K562 (cell line): Measurements from ENCODE around the gene UBN2. TPM values are rescaled to one million over a fixed set of nuclear protein-coding genes. Genes with fewer than 3 reads are reported as not detected.

ENCODE experiments used
- ATAC-seq: fragments of 200-7000 bp; cut with Tn5 transposase; 3 replicates; pipeline ENCODE4 v1.9.1; 2020; ENCODE audit warnings: moderate library complexity
- BruUV-seq: library from RNA; stranded (reverse); fragments of 400-500 nt; replicated peaks from 2 replicates; lab custom pipeline; 2021; lab: Mats Ljungman, UMichigan
- CTCF ChIA-PET: fragments of 300-600 bp; formaldehyde crosslinking; extraction: SDS; loops from one replicate; lab custom pipeline; 2021; ENCODE audit warnings: low intra/inter-chr PET ratio; lab: Yijun Ruan, JAX
- POLR2A ChIA-PET: fragments of 300-600, 350-650 bp; sonication (Branson Sonifier 250); formaldehyde crosslinking; extraction: SDS; loops from one replicate; lab custom pipeline; 2021; ENCODE audit warnings: antibody characterized with exemption, inconsistent platforms; lab: Yijun Ruan, JAX
- DNase-seq, 4 experiments: peaks; one replicate each; pipeline versions ENCODE4 v3.0.0 to v3.0.0-alpha.2; 2011 to 2018; ENCODE audit warnings: low spot score in 3 of 4, mixed read lengths in 3 of 4; ENCODE audit errors: extremely low read depth in 1 of 4
- FAIRE-seq: peaks from 2 replicates; lab custom pipeline; 2011; peaks lifted over from hg19 to GRCh38; lab: Jason Lieb, UNC
- H2AFZ ChIP-seq: 2 replicates; pipeline ENCODE4 v1.6.0; 2011; ENCODE audit warnings: low read depth, low read length, control low read depth, inconsistent platforms
- H3K27ac ChIP-seq: fragments of 200-600 bp; 3 replicates; pipeline ENCODE4 v1.8.0; 2011; ENCODE audit warnings: low read depth, mild to moderate bottlenecking, control low read depth, inconsistent platforms, low read length, moderate library complexity, mixed read lengths; ENCODE audit errors: extremely low read depth
- H3K27me3 ChIP-seq, 2 experiments: fragments of 300-600 bp in 1 of 2; 2 replicates in 1 of 2; 3 replicates in 1 of 2; pipeline versions ENCODE4 v1.6.0 to v1.8.0; 2011; ENCODE audit warnings: inconsistent platforms in 2 of 2, low read length in 2 of 2, mild to moderate bottlenecking in 1 of 2, mixed read lengths in 1 of 2, moderate library complexity in 1 of 2; ENCODE audit not compliant: control insufficient read depth in 2 of 2, insufficient read depth in 2 of 2
- H3K36me3 ChIP-seq: fragments of 300-600 bp; 3 replicates; pipeline ENCODE4 v1.8.0; 2011; ENCODE audit warnings: mild to moderate bottlenecking, low read length, inconsistent platforms; ENCODE audit not compliant: control insufficient read depth, insufficient read depth
- H3K4me1 ChIP-seq, 2 experiments: fragments of 200-600 bp in 1 of 2; replicated peaks in 1 of 2; 2 replicates in 1 of 2; 3 replicates in 1 of 2; pipeline versions ENCODE4 v1.5.1 to v1.8.0; 2011; ENCODE audit warnings: inconsistent platforms in 2 of 2, low read length in 2 of 2, mild to moderate bottlenecking in 1 of 2, mixed read lengths in 1 of 2, moderate library complexity in 1 of 2; ENCODE audit not compliant: control insufficient read depth in 2 of 2, insufficient read depth in 2 of 2
- H3K4me2 ChIP-seq: 2 replicates; pipeline ENCODE4 v1.6.1; 2011; ENCODE audit warnings: low read length, control low read depth, inconsistent platforms, mixed read lengths; ENCODE audit not compliant: insufficient read depth
- H3K4me3 ChIP-seq: fragments of 200-600 bp; sonication (generic), shearing (Covaris generic); 2 replicates; pipeline ENCODE4 v1.5.1; 2016; ENCODE audit warnings: control low read depth, inconsistent platforms
- H3K79me2 ChIP-seq: fragments of 200-600 bp; 3 replicates; pipeline ENCODE4 v1.8.0; 2011; ENCODE audit warnings: low read length, inconsistent platforms; ENCODE audit not compliant: control insufficient read depth, insufficient read depth
- H3K9ac ChIP-seq, 2 experiments: 2 replicates each; pipeline versions ENCODE4 v1.6.0 to v1.6.1; 2011; ENCODE audit warnings: low read depth in 2 of 2, low read length in 2 of 2, control low read depth in 1 of 2, inconsistent platforms in 1 of 2, mild to moderate bottlenecking in 1 of 2, mixed read lengths in 1 of 2; ENCODE audit not compliant: insufficient read depth in 1 of 2
- H3K9me1 ChIP-seq: one replicate; pipeline ENCODE4 v1.6.0; 2011; ENCODE audit warnings: inconsistent platforms, mild to moderate bottlenecking, low read length, moderate library complexity; ENCODE audit not compliant: control insufficient read depth, insufficient read depth
- H3K9me3 ChIP-seq: replicated peaks from 2 replicates; pipeline ENCODE4 v1.5.1; 2011; ENCODE audit warnings: low read depth, low read length, inconsistent platforms; ENCODE audit not compliant: control insufficient read depth, insufficient read depth
- H4K20me1 ChIP-seq: replicated peaks from 2 replicates; pipeline ENCODE4 v1.6.1; 2011; ENCODE audit warnings: low read length, inconsistent platforms, mixed read lengths; ENCODE audit not compliant: control insufficient read depth, insufficient read depth
- BACH1 ChIP-seq: fragments of 200-800 bp; sonication (Bioruptor generic); IDR thresholded peaks from 2 replicates; pipeline ENCODE4 v1.6.1; 2016; ENCODE audit warnings: missing genetic modification characterization, missing compliant biosample characterization
- CXXC5 ChIP-seq: fragments of 250-450 bp; sonication (Bioruptor Pico); IDR thresholded peaks from 2 replicates; pipeline ENCODE4 v1.8.0; 2022; ENCODE audit warnings: inconsistent platforms, mild to moderate bottlenecking, moderate library complexity
- FIP1L1 ChIP-seq: fragments of 200-400 bp; formaldehyde crosslinking; IDR thresholded peaks from 2 replicates; pipeline ENCODE4 v1.6.1; 2018; ENCODE audit warnings: mild to moderate bottlenecking, low read depth, low read length; ENCODE audit not compliant: poor library complexity, severe bottlenecking
- FOXJ3 ChIP-seq: sonication (generic); formaldehyde crosslinking; IDR thresholded peaks from 2 replicates; pipeline ENCODE4 v1.4.0; 2020; ENCODE audit warnings: mild to moderate bottlenecking, missing genetic modification reagents
- IRF2 ChIP-seq: sonication (generic); formaldehyde crosslinking; IDR thresholded peaks from 2 replicates; pipeline ENCODE4 v1.8.1; 2022; ENCODE audit warnings: mild to moderate bottlenecking, missing genetic modification reagents
- MTA2 ChIP-seq: fragments of 450-650 bp; IDR thresholded peaks from 2 replicates; pipeline ENCODE4 v1.6.1; 2016; ENCODE audit warnings: low read depth
- MYBL2 ChIP-seq, 2 experiments: fragments of 450-650 bp in 1 of 2; sonication (generic) in 1 of 2; formaldehyde crosslinking in 1 of 2; IDR thresholded peaks; 2 replicates each; pipeline versions ENCODE4 v1.6.1 to v1.8.1; 2017 to 2022; ENCODE audit warnings: borderline replicate concordance in 1 of 2, inconsistent platforms in 1 of 2, low read depth in 1 of 2, mild to moderate bottlenecking in 1 of 2, missing genetic modification reagents in 1 of 2, moderate library complexity in 1 of 2
- POLR2AphosphoS2 ChIP-seq: IDR thresholded peaks from 2 replicates; pipeline ENCODE4 v1.6.1; 2012; ENCODE audit warnings: low read length, improper control_type of control experiment
- SPI1 ChIP-seq: IDR thresholded peaks from 2 replicates; pipeline ENCODE4 v1.6.1; 2011; ENCODE audit warnings: low read depth, low read length, control low read depth, borderline replicate concordance
- ZNF449 ChIP-seq: fragments of 250-450 bp; sonication (Bioruptor Pico); IDR thresholded peaks from 2 replicates; pipeline ENCODE4 v1.8.0; 2022; ENCODE audit warnings: moderate library complexity, mild to moderate bottlenecking, inconsistent platforms
- ZNF75A ChIP-seq: fragments of 450-650 bp; formaldehyde crosslinking; IDR thresholded peaks from 2 replicates; pipeline ENCODE4 v1.4.0; 2020; ENCODE audit warnings: mild to moderate bottlenecking
- WGBS: fragments of 100-300 bp; shearing (Covaris generic); methylation state at CpG from one replicate; pipeline ENCODE4 v1.1.6; 2016; ENCODE audit warnings: low coverage, mixed read lengths; ENCODE audit not compliant: insufficient coverage; ENCODE audit errors: missing lambda C conversion rate; 5-methylcytosine and 5-hydroxymethylcytosine counted together
- in situ Hi-C: fragments of 300-500 bp; cut with MboI; formaldehyde crosslinking; loops from 4 replicates; pipeline ENCODE4 v1.15.0; 2018; ENCODE audit warnings: inconsistent platforms, mixed read lengths
- intact Hi-C: fragments of 100-400 bp; cut with micrococcal nuclease; formaldehyde crosslinking; loops from 2 replicates; pipeline ENCODE4 v1.14.2; 2022
- polyA plus RNA-seq, 8 experiments: library from polyadenylated mRNA; depleted of rRNA in 4 of 8; stranded (reverse) in 5 of 8; unstranded in 3 of 8; fragments of >200 nt; fragmentation: Nextera tagmentation in 2 of 8; fragmentation: Illumina TruSeq in 1 of 8; extraction: Ambion mirVana in 2 of 8; extraction: Trizol in 1 of 8; gene quantifications; 2 replicates each; pipeline versions ENCODE4 v1.2.1 to v1.2.3, GENCODE V29; 2011 to 2014; ENCODE audit warnings: inconsistent platforms in 1 of 8, missing spikeins in 1 of 8
- total RNA-seq, 7 experiments: library from RNA; depleted of rRNA in 6 of 7; stranded (reverse); fragments of >200 nt in 6 of 7; fragmentation: Illumina TruSeq in 2 of 7; extraction: Trizol in 2 of 7; gene quantifications; 2 replicates each; pipeline versions ENCODE4 v1.2.1 to v1.2.3, GENCODE V29; 2011 to 2021; ENCODE audit warnings: low replicate concordance in 1 of 7
- TF ChIP-seq, protein P1 (sequence below): fragments of 450-650 bp; IDR thresholded peaks from 2 replicates; pipeline ENCODE4 v1.7.1; 2018; ENCODE audit warnings: mild to moderate bottlenecking, low read depth; ENCODE audit not compliant: partially characterized antibody
- TF ChIP-seq, protein P2 (sequence below), 2 experiments: fragments of 450-650 bp in 1 of 2; sonication (generic) in 1 of 2; formaldehyde crosslinking in 1 of 2; IDR thresholded peaks in 1 of 2; conservative IDR thresholded peaks in 1 of 2; 2 replicates each; pipeline versions ENCODE4 v1.6.1 to v1.8.1; 2016 to 2023; ENCODE audit warnings: mild to moderate bottlenecking in 2 of 2, moderate library complexity in 2 of 2, inconsistent platforms in 1 of 2, missing genetic modification reagents in 1 of 2
- TF ChIP-seq, protein P3 (sequence below): fragments of 250-450 bp; sonication (Bioruptor Pico); IDR thresholded peaks from 2 replicates; pipeline ENCODE4 v1.5.0; 2020; ENCODE audit warnings: mild to moderate bottlenecking

The UBN2 gene
- total and polyA plus RNA-seq, 9 of the 15 experiments (the other 6 are each of a cell fraction or from before 2014, with no cell fraction given): 1.2 to 19.5 (median 9.9) TPM

- peak overlapping the region; percentile 16 for H2AFZ ChIP-seq
- ATAC-seq: peak; percentile 18; the same call in 2 of the 3 replicates
- in situ Hi-C loops (no loop called here), intact Hi-C loops (no loop called here)
- no peak for DNase-seq
- no peak overlapping the region for H3K27ac ChIP-seq
- H3K9me1 ChIP-seq: no peaks in the 10 kb centered on the region
- no peaks in the 10 kb centered on the region for H3K79me2 ChIP-seq
- H3K4me3 ChIP-seq: no peak overlapping the region
- peak; percentile 15 for FAIRE-seq
- no peak overlapping the region for H3K4me2 ChIP-seq
- WGBS: 36% methylated on average over 3 of the region's 3 CpGs
- no peaks in the 10 kb centered on the region for H3K36me3 ChIP-seq
- POLR2A ChIA-PET: interaction anchor here (1.0 kb wide), 1 partner anchor 8 kb away, joined by 7 read pairs; no protein-coding TSS in a partner anchor
- no peaks in the 10 kb centered on the region for H3K9me3 ChIP-seq
- H4K20me1 ChIP-seq: no peaks in the 10 kb centered on the region
- BruUV-seq: no TSS peak
- no peaks in the 10 kb centered on the region; a peak in 1 of 5 replicates for H3K27me3 ChIP-seq
- CTCF ChIA-PET: no interaction called here
- H3K4me1 ChIP-seq: peaks cover 0 to 9% of the 10 kb centered on the region in 2 experiments; a peak in 4 of 5 replicates
- H3K9ac ChIP-seq: no peak overlapping the region
- TF ChIP-seq MTA2 (no peak), FOXJ3 (CRISPR knock-in tag) (no peak), BACH1 (tag) (0 out of 2 replicates have a peak, but pooled peaks have one; percentile 54), POLR2AphosphoS2 (no peak), CXXC5 (CRISPR knock-in tag) (no peak), FIP1L1 (no peak), ZNF75A (no peak), SPI1 (no peak), IRF2 (CRISPR knock-in tag) (no peak), MYBL2 (IDR thresholded peaks at IDR 0.05; ENCODE audit: low read depth) (no peak), MYBL2 (CRISPR knock-in tag; IDR thresholded peaks at IDR 0.05; ENCODE audit: borderline replicate concordance) (no peak), ZNF449 (CRISPR knock-in tag) (0 out of 2 replicates have a peak, but pooled peaks have one; percentile 40)
- TF ChIP-seq, protein P1, sequence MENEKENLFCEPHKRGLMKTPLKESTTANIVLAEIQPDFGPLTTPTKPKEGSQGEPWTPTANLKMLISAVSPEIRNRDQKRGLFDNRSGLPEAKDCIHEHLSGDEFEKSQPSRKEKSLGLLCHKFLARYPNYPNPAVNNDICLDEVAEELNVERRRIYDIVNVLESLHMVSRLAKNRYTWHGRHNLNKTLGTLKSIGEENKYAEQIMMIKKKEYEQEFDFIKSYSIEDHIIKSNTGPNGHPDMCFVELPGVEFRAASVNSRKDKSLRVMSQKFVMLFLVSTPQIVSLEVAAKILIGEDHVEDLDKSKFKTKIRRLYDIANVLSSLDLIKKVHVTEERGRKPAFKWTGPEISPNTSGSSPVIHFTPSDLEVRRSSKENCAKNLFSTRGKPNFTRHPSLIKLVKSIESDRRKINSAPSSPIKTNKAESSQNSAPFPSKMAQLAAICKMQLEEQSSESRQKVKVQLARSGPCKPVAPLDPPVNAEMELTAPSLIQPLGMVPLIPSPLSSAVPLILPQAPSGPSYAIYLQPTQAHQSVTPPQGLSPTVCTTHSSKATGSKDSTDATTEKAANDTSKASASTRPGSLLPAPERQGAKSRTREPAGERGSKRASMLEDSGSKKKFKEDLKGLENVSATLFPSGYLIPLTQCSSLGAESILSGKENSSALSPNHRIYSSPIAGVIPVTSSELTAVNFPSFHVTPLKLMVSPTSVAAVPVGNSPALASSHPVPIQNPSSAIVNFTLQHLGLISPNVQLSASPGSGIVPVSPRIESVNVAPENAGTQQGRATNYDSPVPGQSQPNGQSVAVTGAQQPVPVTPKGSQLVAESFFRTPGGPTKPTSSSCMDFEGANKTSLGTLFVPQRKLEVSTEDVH: no peak
- TF ChIP-seq, protein P2, sequence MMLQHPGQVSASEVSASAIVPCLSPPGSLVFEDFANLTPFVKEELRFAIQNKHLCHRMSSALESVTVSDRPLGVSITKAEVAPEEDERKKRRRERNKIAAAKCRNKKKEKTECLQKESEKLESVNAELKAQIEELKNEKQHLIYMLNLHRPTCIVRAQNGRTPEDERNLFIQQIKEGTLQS (IDR thresholded peaks at IDR 0.05): peak; percentile 54; the same call in 1 of the 2 replicates
- TF ChIP-seq, protein P2 (CRISPR knock-in tag; conservative IDR thresholded peaks at IDR 0.05): no peak
- TF ChIP-seq, protein P3, sequence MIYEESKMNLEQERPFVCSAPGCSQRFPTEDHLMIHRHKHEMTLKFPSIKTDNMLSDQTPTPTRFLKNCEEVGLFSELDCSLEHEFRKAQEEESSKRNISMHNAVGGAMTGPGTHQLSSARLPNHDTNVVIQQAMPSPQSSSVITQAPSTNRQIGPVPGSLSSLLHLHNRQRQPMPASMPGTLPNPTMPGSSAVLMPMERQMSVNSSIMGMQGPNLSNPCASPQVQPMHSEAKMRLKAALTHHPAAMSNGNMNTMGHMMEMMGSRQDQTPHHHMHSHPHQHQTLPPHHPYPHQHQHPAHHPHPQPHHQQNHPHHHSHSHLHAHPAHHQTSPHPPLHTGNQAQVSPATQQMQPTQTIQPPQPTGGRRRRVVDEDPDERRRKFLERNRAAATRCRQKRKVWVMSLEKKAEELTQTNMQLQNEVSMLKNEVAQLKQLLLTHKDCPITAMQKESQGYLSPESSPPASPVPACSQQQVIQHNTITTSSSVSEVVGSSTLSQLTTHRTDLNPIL: no peak
These were observed 99.4 kb downstream of the UBN2 start for GRCh38 chr7:139330333-139331030.
